ENCODE results near the gene LYRM9. TPM values are rescaled to one million over a fixed set of nuclear protein-coding genes. Genes with fewer than 3 reads are reported as not detected.
"Not testable (repeated sequence)": the region's sequence is repeated elsewhere in the genome, so short reads cannot be mapped to it uniquely, and the experiment has no call there.

Gene LYRM9
- total RNA-seq, 1 donor from 2014 or later, result 2.9 TPM

GRCh38 chr17:27854163-27854562 lies 39.0 kb downstream of the LYRM9 start:
- no peak for DNase-seq (ENCODE audit: low read depth)
- no peak overlapping the region for H3K4me3 ChIP-seq (ENCODE audit: low read depth, low read length)
- no peak for TF ChIP-seq CTCF (conservative IDR thresholded peaks at IDR 0.05; ENCODE audit: low read depth, low read length)

- no peak for DNase-seq (ENCODE audit: low read depth)
- H3K4me3 ChIP-seq (ENCODE audit: low read depth, low read length), result no peak overlapping the region
- TF ChIP-seq CTCF (conservative IDR thresholded peaks at IDR 0.05; ENCODE audit: low read depth, low read length), result no peak
Observed at GRCh38 chr17:27853091-27853490, 40.1 kb downstream of the LYRM9 start.

GRCh38 chr17:27849474-27850185 lies 43.5 kb downstream of the LYRM9 start:
- no peak for DNase-seq (ENCODE audit: low read depth)
- no peak overlapping the region for H3K4me3 ChIP-seq (ENCODE audit: low read depth, low read length)
- no peak for TF ChIP-seq CTCF (conservative IDR thresholded peaks at IDR 0.05; ENCODE audit: low read depth, low read length)

GRCh38 chr17:27848931-27849330 lies 44.2 kb downstream of the LYRM9 start:
- no peak for DNase-seq (ENCODE audit: low read depth)
- H3K4me3 ChIP-seq (ENCODE audit: low read depth, low read length), result no peak overlapping the region

GRCh38 chr17:27846808-27847307 lies 46.3 kb downstream of the LYRM9 start:
- H3K4me3 ChIP-seq (ENCODE audit: low read depth, low read length); DNase-seq (ENCODE audit: low read depth): not testable (repeated sequence)

More at GRCh38 chr17:27848931-27849330, 44.2 kb downstream of the LYRM9 start:
- no peak for TF ChIP-seq CTCF (conservative IDR thresholded peaks at IDR 0.05; ENCODE audit: low read depth, low read length)

GRCh38 chr17:27846042-27846655 lies 47.0 kb downstream of the LYRM9 start:
- no peak overlapping the region for H3K4me3 ChIP-seq (ENCODE audit: low read depth, low read length)
- DNase-seq (ENCODE audit: low read depth), result no peak
- TF ChIP-seq CTCF (conservative IDR thresholded peaks at IDR 0.05; ENCODE audit: low read depth, low read length), result no peak

GRCh38 chr17:27845264-27846041 lies 47.7 kb downstream of the LYRM9 start:
- DNase-seq (ENCODE audit: low read depth), result no peak
- no peak for TF ChIP-seq CTCF (conservative IDR thresholded peaks at IDR 0.05; ENCODE audit: low read depth, low read length)
- H3K4me3 ChIP-seq (ENCODE audit: low read depth, low read length), result no peak overlapping the region

Data from epithelial cell of proximal tubule (primary cell).